NCI-H2227 (cell line): ENCODE results near the gene ABRAXAS1.
"Not testable (repeated sequence)": the region's sequence is repeated elsewhere in the genome, so short reads cannot be mapped to it uniquely, and the experiment has no call there.

Experiments
- DNase-seq: peaks from one replicate; lab custom pipeline; 2025; ENCODE audit not compliant: unreplicated experiment; lab: John Stamatoyannopoulos, UW

Gene ABRAXAS1

GRCh38 chr4:83484500-83485461 lies at the start of gene ABRAXAS1:
Gene ABRAXAS1, minus strand, starts transcription at chr4:83485100. Its CDS starts 28 bp downstream, at chr4:83485072.
- peak; percentile 94 for DNase-seq

- DNase-seq, result no peak
Observed at GRCh38 chr4:83527671-83528070, 42.8 kb upstream of the ABRAXAS1 start.

GRCh38 chr4:83522239-83522638 lies 37.3 kb upstream of the ABRAXAS1 start:
- no peak for DNase-seq

- no peak for DNase-seq
Observed at GRCh38 chr4:83516042-83516772, 31.3 kb upstream of the ABRAXAS1 start.

- DNase-seq, result no peak
Observed at GRCh38 chr4:83510442-83510841, 25.5 kb upstream of the ABRAXAS1 start.

GRCh38 chr4:83509156-83509585 lies 24.3 kb upstream of the ABRAXAS1 start:
- peak; percentile 14 for DNase-seq

- DNase-seq, result no peak
Observed at GRCh38 chr4:83504996-83505395, 20.1 kb upstream of the ABRAXAS1 start.

- DNase-seq, result no peak
Observed at GRCh38 chr4:83504503-83504902, 19.6 kb upstream of the ABRAXAS1 start.

GRCh38 chr4:83503974-83504373 lies 19.1 kb upstream of the ABRAXAS1 start:
- DNase-seq, result no peak

GRCh38 chr4:83501671-83502070 lies 16.8 kb upstream of the ABRAXAS1 start:
- DNase-seq, result not testable (repeated sequence)

- no peak for DNase-seq
Observed at GRCh38 chr4:83498187-83498586, 13.3 kb upstream of the ABRAXAS1 start.

GRCh38 chr4:83496085-83496917 lies 11.4 kb upstream of the ABRAXAS1 start:
- DNase-seq, result not testable (repeated sequence)

GRCh38 chr4:83490876-83491450 lies 6.1 kb upstream of the ABRAXAS1 start:
- peak; percentile 19 for DNase-seq

- no peak for DNase-seq
Observed at GRCh38 chr4:83489711-83490326, 4.9 kb upstream of the ABRAXAS1 start.

- no peak for DNase-seq
Observed at GRCh38 chr4:83486457-83487129, 1.7 kb upstream of the ABRAXAS1 start.

- no peak for DNase-seq
Observed at GRCh38 chr4:83473966-83474365, 10.9 kb downstream of the ABRAXAS1 start.

GRCh38 chr4:83473423-83473822 lies 11.5 kb downstream of the ABRAXAS1 start:
- no peak for DNase-seq

- no peak for DNase-seq
Observed at GRCh38 chr4:83456184-83456501, 28.8 kb downstream of the ABRAXAS1 start.

- DNase-seq, result peak; percentile 97
Observed at GRCh38 chr4:83455281-83456183, 29.4 kb downstream of the ABRAXAS1 start, which contains the start of the genes HELQ and MRPS18C. Gene HELQ, minus strand, starts transcription at chr4:83455823. Its CDS starts 130 bp downstream, at chr4:83455693. Gene MRPS18C, plus strand, starts transcription at chr4:83456058. Its CDS starts 20 bp downstream, at chr4:83456078.
